HG03457 (cell line): ENCODE results near the gene PLEKHH3.
"Not testable (repeated sequence)": the region's sequence is repeated elsewhere in the genome, so short reads cannot be mapped to it uniquely, and the experiment has no call there.

ENCODE experiments used
- ATAC-seq: cut with Tn5 transposase; IDR thresholded peaks from one replicate; pipeline ENCODE4 v1.9.1; 2021; ENCODE audit warnings: moderate number of reproducible peaks; ENCODE audit not compliant: unreplicated experiment

The PLEKHH3 gene

GRCh38 chr17:42673885-42674754, 2.7 kb downstream of the PLEKHH3 start:
- ATAC-seq, result no peak

GRCh38 chr17:42673266-42673884, 3.4 kb downstream of the PLEKHH3 start:
- no peak for ATAC-seq

- no peak for ATAC-seq
Observed at GRCh38 chr17:42672038-42672437, 4.8 kb downstream of the PLEKHH3 start.

- ATAC-seq, result no peak
Observed at GRCh38 chr17:42670789-42671657, 5.8 kb downstream of the PLEKHH3 start.

DNA sequence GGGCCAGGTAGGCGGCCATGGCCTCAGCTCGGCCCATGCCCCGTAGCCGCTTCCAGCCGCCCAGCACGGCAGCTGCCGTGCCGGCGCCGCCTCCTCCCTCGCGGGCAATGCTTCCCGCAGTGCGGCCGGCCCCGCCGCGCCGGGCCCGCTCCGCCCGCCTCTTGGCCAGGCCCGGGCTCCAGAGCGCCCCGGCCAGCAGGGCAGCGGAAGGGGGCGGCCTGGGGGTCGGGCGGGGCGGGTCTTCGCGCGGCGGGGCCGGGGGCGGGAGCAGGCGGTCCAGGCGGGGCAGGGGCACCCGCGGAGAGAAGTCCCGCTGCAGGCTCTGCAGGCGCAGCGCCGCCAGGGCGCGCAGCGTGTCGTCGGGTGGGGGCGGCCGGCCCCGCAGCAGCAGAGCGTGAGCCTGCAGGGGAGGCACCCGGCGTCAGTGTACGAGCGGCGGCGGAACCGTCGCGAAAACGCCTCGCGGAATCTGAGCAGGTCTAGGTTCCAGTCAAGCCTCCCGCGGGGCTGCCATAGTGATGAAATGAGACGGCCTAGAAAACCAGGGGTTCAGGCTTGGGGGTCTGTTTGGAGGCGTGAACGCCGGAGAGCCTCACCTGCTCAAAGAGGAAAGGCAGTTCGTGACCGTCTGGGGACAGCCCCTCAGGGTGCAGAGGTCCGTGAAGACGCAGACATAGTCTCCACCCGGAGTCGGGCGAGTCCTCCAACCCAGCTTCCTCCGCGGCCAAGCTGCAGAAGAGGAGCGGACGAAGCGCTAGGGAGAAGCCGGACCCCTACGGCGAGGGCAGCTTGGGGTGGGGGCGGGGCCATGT, 6.6 kb downstream of the PLEKHH3 start:
- no peak for ATAC-seq

- no peak for ATAC-seq
Observed at GRCh38 chr17:42669705-42669976, 7.2 kb downstream of the PLEKHH3 start.

DNA sequence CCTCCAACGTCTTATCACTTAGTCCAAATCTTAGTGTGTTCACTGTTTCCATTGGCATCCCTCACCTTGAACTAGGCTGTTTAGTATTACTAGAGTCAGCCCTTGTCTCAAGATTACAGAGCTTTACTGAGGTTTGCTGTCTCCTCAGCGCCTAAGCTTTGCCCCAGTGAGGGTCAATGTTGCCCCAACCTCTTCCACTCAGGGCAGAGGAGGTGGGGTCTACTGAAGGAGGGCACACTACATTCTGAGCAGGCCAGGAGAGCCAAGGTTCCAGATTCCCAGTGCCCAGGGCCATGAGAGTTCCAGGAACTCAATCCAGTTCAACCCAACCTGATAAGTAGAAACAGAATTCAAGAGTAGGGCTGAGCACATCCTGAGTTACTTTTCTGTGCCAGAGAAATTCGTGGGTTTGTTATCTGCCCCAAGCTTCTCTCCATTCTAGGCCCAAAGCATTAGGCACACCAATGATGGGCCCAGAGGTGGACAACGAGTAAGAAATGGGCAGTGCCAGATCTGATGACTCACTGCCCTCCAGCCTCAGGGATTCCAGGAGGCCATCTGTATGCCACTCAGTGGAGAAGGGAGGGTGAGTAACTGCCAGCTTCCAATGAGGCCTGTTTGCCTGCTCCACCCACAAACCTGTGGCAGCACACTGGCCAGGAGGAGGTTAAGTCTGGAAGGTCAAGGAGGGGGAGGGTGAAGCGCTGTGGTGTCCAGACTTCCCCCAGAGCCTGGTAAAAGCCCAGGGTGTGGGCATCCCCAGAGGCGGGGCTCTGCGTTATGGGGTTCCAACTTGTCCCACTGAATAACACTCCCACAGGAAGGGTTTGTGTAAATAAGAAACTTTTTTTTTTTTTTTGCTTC, 9.5 kb downstream of the PLEKHH3 start:
- ATAC-seq, result no peak

- not testable (repeated sequence) for ATAC-seq
Observed at GRCh38 chr17:42666126-42666525, 10.7 kb downstream of the PLEKHH3 start.

DNA sequence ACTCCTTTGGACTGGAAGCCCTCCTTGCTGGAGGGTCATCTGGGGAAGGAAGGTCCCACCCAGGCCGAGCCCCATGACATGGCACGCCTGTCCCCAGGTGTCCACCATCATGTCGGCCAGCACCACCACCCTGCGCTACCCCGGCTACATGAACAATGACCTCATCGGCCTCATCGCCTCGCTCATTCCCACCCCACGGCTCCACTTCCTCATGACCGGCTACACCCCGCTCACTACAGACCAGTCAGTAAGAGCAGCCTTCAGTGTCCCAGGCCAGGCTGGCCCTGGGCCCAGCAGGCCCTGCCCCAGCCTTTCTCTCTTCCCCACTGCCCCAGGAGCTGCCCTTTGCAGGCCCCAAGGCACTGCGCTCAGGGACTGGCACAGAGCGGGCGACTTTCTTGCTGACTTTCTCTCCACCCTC, 11.2 kb downstream of the PLEKHH3 start:
- no peak for ATAC-seq

DNA sequence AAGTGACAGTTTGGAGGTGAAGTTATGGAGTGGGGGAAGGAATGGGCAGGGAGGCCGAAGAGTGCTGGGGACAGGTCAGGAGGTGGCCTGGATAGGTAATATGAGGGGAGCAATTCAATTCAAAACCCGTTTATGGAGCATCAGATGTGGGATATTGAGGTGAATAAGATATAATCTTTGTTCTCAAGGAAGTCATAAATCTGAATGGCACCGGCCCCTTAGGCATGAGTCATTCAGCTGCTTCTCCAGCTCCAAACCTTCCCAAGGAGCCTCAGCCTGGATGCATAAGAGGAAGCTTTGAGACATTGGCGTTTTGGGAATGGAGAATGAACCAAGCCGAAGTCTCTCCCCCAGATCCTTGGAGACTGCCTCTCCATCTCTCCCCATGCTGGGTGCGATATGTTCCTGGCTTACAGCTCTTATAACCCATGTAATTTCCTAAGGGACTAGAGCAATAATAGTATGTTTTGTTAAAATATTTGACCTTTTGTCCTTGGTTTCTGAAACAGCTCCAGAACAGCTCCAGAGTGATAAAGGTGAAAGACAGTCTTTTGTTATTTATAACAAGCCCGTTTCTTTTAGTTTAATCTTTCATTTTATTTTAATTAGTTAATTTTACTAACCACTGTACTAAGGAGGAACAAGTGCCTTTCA, 16.0 kb downstream of the PLEKHH3 start:
- ATAC-seq, result no peak

GRCh38 chr17:42659932-42660274, 16.9 kb downstream of the PLEKHH3 start:
- ATAC-seq, result not testable (repeated sequence)

GRCh38 chr17:42659079-42659931, 17.5 kb downstream of the PLEKHH3 start, which contains the start of gene TUBG2:
TSS of gene TUBG2 (plus strand) at chr17:42659284. CDS start at chr17:42659504, 220 bp downstream.
- no peak for ATAC-seq

- ATAC-seq, result no peak
Observed at GRCh38 chr17:42657824-42658588, 18.8 kb downstream of the PLEKHH3 start.

GRCh38 chr17:42655528-42655927, 21.3 kb downstream of the PLEKHH3 start:
- no peak for ATAC-seq

GRCh38 chr17:42653179-42654124, 23.3 kb downstream of the PLEKHH3 start:
- ATAC-seq, result no peak

DNA sequence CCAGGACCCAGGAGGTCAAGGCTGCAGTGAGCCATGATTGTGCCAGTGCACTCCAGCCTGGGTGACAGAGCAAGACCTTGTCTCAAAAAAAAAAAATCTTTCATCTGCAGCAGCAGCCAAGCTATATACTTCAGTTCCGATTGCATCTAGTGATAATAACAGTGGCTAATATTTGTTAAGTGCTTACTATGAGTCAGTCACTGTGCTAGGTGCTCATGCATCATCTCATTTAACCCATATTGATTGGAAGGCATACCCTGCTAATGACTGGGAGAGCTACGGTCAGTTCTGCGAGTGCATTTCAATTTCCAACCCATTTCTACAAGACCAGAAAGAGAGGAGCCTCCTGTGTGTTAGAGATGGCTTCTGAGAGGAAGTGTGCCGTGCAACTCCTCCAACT, 25.4 kb downstream of the PLEKHH3 start:
- ATAC-seq, result no peak

- no peak for ATAC-seq
Observed at GRCh38 chr17:42647778-42648177, 29.0 kb downstream of the PLEKHH3 start.
